OCI-LY1 (cell line): ENCODE data around the gene MYO10.

ENCODE experiments used
- H2AFZ ChIP-seq: fragments of 200-600 bp; sonication (generic), shearing (Covaris generic); 2 replicates; pipeline ENCODE4 v1.6.0; 2014; ENCODE audit warnings: antibody characterized with exemption, mild to moderate bottlenecking, low read length
- H3F3A ChIP-seq: fragments of 200-600 bp; sonication (generic), shearing (Covaris generic); 2 replicates; pipeline ENCODE4 v1.6.0; 2014; ENCODE audit warnings: mild to moderate bottlenecking, antibody characterized with exemption, low read length, moderate library complexity; ENCODE audit not compliant: insufficient read depth
- H3K27ac ChIP-seq: fragments of 200-600 bp; sonication (generic); 2 replicates; pipeline ENCODE4 v1.5.1; 2014; ENCODE audit warnings: low read length, mixed run types, mild to moderate bottlenecking, low read depth; ENCODE audit not compliant: poor library complexity, severe bottlenecking
- H3K27me3 ChIP-seq: fragments of 200-600 bp; sonication (generic); 2 replicates; pipeline ENCODE4 v1.6.0; 2014; ENCODE audit warnings: antibody characterized with exemption, mild to moderate bottlenecking, low read length, moderate library complexity; ENCODE audit not compliant: insufficient read depth
- H3K36me3 ChIP-seq: fragments of 200-600 bp; sonication (generic); 2 replicates; pipeline ENCODE4 v1.6.1; 2014; ENCODE audit warnings: mild to moderate bottlenecking, antibody characterized with exemption, low read length, moderate library complexity, mixed read lengths; ENCODE audit not compliant: insufficient read depth
- H3K4me1 ChIP-seq: fragments of 200-600 bp; sonication (generic); 2 replicates; pipeline ENCODE4 v1.5.1; 2014; ENCODE audit warnings: mild to moderate bottlenecking, low read length, moderate library complexity; ENCODE audit not compliant: insufficient read depth, severe bottlenecking
- H3K4me2 ChIP-seq: fragments of 200-600 bp; sonication (generic), shearing (Covaris generic); 2 replicates; pipeline ENCODE4 v1.6.1; 2014; ENCODE audit warnings: low read length
- H3K4me3 ChIP-seq: fragments of 200-600 bp; sonication (generic); 2 replicates; pipeline ENCODE4 v1.5.1; 2014; ENCODE audit warnings: low read length, low read depth, mild to moderate bottlenecking, mixed read lengths; ENCODE audit not compliant: poor library complexity, severe bottlenecking
- H3K79me2 ChIP-seq: fragments of 200-600 bp; shearing (Covaris generic); 2 replicates; pipeline ENCODE4 v1.6.1; 2016; ENCODE audit warnings: mixed run types, low read length, mixed read lengths; ENCODE audit not compliant: insufficient read depth
- H3K9ac ChIP-seq: fragments of 200-600 bp; sonication (generic), shearing (Covaris generic); 2 replicates; pipeline ENCODE4 v1.6.1; 2014; ENCODE audit warnings: mild to moderate bottlenecking, low read length, mixed read lengths
- H3K9me2 ChIP-seq: fragments of 200-600 bp; sonication (generic), shearing (Covaris generic); 2 replicates; pipeline ENCODE4 v1.6.1; 2014; ENCODE audit warnings: low read depth, mild to moderate bottlenecking, low read length, mixed read lengths
- H3K9me3 ChIP-seq: fragments of 200-600 bp; shearing (Covaris generic); 2 replicates; pipeline ENCODE4 v1.6.1; 2014; ENCODE audit warnings: low read length, mixed read lengths
- H4K20me1 ChIP-seq: fragments of 200-600 bp; sonication (generic), shearing (Covaris generic); 2 replicates; pipeline ENCODE4 v1.6.0; 2016; ENCODE audit warnings: mild to moderate bottlenecking, low read length; ENCODE audit not compliant: insufficient read depth
- EZH2 ChIP-seq: fragments of 200-600 bp; sonication (generic), shearing (Covaris generic); IDR thresholded peaks from 2 replicates; pipeline ENCODE4 v1.8.0; 2017; ENCODE audit warnings: borderline replicate concordance, mixed run types, mild to moderate bottlenecking, antibody characterized with exemption, low read length, moderate library complexity, mixed read lengths
- TF ChIP-seq, protein P1 (sequence below): fragments of 200-600 bp; sonication (generic), shearing (Covaris generic); IDR thresholded peaks from 2 replicates; pipeline ENCODE4 v1.5.1; 2017; ENCODE audit warnings: mild to moderate bottlenecking, antibody characterized with exemption, low read length, moderate library complexity, mixed read lengths

The MYO10 gene

GRCh38 chr5:16871746-16872339 lies 64.2 kb downstream of the MYO10 start:
- Histone ChIP-seq H3K4me3 (no peak overlapping the region), H3K9me2 (no peaks in the 10 kb centered on the region), H2AFZ (no peak overlapping the region), H3K9me3 (no peaks in the 10 kb centered on the region; the same call in 1 of the 2 replicates), H3K4me1 (no peaks in the 10 kb centered on the region), H3F3A (no peaks in the 10 kb centered on the region), H4K20me1 (no peaks in the 10 kb centered on the region), H3K79me2 (no peaks in the 10 kb centered on the region), H3K27me3 (no peaks in the 10 kb centered on the region), H3K36me3 (no peaks in the 10 kb centered on the region), H3K4me2 (no peak overlapping the region), H3K9ac (no peak overlapping the region), H3K27ac (no peak overlapping the region)
- no peak for TF ChIP-seq EZH2
- TF ChIP-seq, protein P1, sequence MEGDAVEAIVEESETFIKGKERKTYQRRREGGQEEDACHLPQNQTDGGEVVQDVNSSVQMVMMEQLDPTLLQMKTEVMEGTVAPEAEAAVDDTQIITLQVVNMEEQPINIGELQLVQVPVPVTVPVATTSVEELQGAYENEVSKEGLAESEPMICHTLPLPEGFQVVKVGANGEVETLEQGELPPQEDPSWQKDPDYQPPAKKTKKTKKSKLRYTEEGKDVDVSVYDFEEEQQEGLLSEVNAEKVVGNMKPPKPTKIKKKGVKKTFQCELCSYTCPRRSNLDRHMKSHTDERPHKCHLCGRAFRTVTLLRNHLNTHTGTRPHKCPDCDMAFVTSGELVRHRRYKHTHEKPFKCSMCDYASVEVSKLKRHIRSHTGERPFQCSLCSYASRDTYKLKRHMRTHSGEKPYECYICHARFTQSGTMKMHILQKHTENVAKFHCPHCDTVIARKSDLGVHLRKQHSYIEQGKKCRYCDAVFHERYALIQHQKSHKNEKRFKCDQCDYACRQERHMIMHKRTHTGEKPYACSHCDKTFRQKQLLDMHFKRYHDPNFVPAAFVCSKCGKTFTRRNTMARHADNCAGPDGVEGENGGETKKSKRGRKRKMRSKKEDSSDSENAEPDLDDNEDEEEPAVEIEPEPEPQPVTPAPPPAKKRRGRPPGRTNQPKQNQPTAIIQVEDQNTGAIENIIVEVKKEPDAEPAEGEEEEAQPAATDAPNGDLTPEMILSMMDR, result no peak

DNA sequence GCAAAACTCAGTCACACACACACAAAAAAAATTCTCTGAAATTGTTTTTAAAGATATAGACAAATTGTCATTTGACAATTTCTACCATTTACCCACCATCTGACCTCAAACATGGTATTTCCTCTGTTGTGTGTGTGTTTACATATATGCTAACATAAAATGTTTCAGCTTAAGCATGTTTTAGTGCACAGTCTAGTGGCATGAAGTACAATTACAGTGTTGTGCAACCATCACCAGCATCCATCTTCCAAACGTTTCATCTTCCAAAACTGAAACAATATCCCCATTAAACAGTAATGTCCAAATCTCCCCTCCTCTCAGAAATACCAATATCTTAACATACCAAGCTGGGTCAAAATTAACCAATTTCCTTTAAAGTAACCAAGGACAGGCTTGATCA lies 65.2 kb downstream of the MYO10 start:
- no peak overlapping the region for H3K9ac ChIP-seq
- TF ChIP-seq EZH2, result no peak
- TF ChIP-seq, protein P1, result no peak
- no peaks in the 10 kb centered on the region for H3K36me3 ChIP-seq
- H3K79me2 ChIP-seq, result no peaks in the 10 kb centered on the region
- no peaks in the 10 kb centered on the region for H3K4me1 ChIP-seq
- no peaks in the 10 kb centered on the region; the same call in 1 of the 2 replicates for H3K9me3 ChIP-seq
- no peak overlapping the region for H3K4me2 ChIP-seq
- H3K9me2 ChIP-seq, result no peaks in the 10 kb centered on the region
- H3K4me3 ChIP-seq, result no peak overlapping the region
- no peak overlapping the region for H2AFZ ChIP-seq
- no peaks in the 10 kb centered on the region for H3F3A ChIP-seq
- H3K27ac ChIP-seq, result no peak overlapping the region
- H3K27me3 ChIP-seq, result no peaks in the 10 kb centered on the region
- no peaks in the 10 kb centered on the region for H4K20me1 ChIP-seq

GRCh38 chr5:16869821-16870796 lies 66.0 kb downstream of the MYO10 start:
- no peaks in the 10 kb centered on the region for H3K9me2 ChIP-seq
- no peak for TF ChIP-seq EZH2
- TF ChIP-seq, protein P1, result no peak
- H3F3A ChIP-seq, result no peaks in the 10 kb centered on the region
- no peaks in the 10 kb centered on the region for H3K79me2 ChIP-seq
- no peak overlapping the region for H2AFZ ChIP-seq
- no peaks in the 10 kb centered on the region; the same call in 1 of the 2 replicates for H3K9me3 ChIP-seq
- no peak overlapping the region for H3K4me3 ChIP-seq
- no peaks in the 10 kb centered on the region for H3K4me1 ChIP-seq
- H3K36me3 ChIP-seq, result no peaks in the 10 kb centered on the region
- no peak overlapping the region for H3K9ac ChIP-seq
- H4K20me1 ChIP-seq, result no peaks in the 10 kb centered on the region
- no peaks in the 10 kb centered on the region for H3K27me3 ChIP-seq
- H3K27ac ChIP-seq, result no peak overlapping the region
- no peak overlapping the region for H3K4me2 ChIP-seq
